ENCODE measurements around the gene LDLRAD4.
A peak's percentile ranks its signal among the peaks of the same experiment; 100 is the strongest.

Gene LDLRAD4

DNA sequence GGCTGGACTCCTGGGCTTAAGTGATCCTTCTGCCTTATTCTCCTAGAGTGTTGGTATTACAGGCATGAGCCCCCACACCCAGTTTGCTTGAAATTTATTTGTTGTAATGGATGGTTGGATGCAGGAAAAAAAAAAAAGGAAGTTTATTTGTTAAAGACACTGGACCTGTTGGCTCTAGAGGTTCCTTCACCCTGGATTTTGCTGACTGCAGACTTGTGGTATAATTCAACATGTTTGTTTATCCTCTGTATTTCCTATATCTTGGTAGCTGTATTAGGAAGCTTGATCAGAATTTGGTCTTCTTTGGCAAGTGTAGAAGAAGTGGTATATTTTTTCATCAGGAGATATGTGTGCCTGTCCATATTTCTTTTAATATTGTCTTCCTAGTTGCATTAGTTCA is 138.7 kb downstream of the LDLRAD4 start:
- DNase-seq: no peak

DNA sequence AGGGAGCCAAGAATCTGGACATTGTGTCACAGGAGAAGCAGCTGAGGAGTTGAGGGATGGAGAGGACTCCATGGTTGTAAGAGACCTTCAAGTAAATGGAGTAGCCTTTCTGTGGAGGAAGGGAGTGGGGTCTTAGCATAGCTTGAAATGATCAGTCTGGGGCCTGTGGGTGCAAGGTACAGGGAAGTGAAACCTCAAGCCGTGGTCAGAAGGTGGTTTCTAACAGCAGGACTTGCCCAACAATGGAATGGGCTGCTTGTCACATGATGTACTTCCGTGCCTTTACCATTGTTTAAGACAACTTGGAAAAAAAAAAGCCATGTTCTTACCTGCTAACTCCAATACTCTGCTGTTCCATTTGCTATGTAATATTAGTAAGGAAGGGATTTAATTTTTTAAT is 140.7 kb downstream of the LDLRAD4 start:
- peak; percentile 32 for DNase-seq

GRCh38 chr18:13361431-13361830 is 142.9 kb downstream of the LDLRAD4 start:
- DNase-seq: no peak

DNA sequence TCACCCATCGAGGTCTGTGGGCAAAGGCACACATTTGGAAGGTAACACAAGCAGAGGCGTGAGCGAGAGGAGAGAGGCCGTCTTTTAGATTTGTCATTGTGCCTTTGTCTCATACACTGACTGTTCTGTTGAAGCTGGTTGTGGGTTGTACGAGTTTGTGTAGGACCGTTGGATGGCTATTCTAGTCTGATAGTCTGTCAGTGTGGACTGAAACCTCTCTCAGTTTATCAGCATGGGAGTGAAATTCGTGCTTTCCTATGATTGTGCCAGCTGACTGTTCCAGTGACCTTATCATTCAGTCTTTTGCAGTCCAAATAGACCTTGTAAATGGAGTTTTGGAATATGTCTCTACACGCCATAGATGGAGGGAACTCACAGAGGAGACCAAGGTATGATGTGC is 143.5 kb downstream of the LDLRAD4 start:
- DNase-seq: no peak

GRCh38 chr18:13362607-13363006 is 144.0 kb downstream of the LDLRAD4 start:
- DNase-seq: peak; percentile 72

GRCh38 chr18:13363359-13363758 is 144.8 kb downstream of the LDLRAD4 start:
- DNase-seq: no peak

GRCh38 chr18:13364721-13365205 is 146.2 kb downstream of the LDLRAD4 start:
- DNase-seq: no peak

DNA sequence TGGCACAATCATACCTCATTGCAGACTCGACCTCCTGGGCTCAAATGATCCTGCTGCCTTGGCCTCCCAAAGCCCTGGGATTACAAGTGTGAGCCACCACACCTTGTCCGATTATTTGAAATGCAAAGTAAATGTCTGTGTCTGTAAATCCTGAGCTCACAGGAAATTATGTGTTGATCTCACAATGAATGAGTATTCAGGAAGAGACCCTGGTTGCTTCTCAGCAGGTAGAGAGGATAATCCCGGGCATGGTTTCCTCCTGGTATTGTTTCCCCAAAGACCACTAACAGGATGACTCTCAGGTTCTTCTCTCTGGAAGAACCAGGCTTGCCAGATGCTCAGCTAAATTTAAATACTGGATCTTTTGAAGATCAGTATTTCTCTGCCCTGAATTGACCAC is 147.6 kb downstream of the LDLRAD4 start:
- no peak for DNase-seq

- DNase-seq: no peak
Observed at GRCh38 chr18:13366541-13366940, 148.0 kb downstream of the LDLRAD4 start.

GRCh38 chr18:13366962-13367892 is 148.7 kb downstream of the LDLRAD4 start:
- peak; percentile 38 for DNase-seq

- DNase-seq: no peak
Observed at GRCh38 chr18:13368080-13368813, 149.7 kb downstream of the LDLRAD4 start.

GRCh38 chr18:13369353-13369752 is 150.8 kb downstream of the LDLRAD4 start:
- DNase-seq: no peak

- DNase-seq: no peak
Observed at GRCh38 chr18:13369756-13370510, 151.4 kb downstream of the LDLRAD4 start.

DNA sequence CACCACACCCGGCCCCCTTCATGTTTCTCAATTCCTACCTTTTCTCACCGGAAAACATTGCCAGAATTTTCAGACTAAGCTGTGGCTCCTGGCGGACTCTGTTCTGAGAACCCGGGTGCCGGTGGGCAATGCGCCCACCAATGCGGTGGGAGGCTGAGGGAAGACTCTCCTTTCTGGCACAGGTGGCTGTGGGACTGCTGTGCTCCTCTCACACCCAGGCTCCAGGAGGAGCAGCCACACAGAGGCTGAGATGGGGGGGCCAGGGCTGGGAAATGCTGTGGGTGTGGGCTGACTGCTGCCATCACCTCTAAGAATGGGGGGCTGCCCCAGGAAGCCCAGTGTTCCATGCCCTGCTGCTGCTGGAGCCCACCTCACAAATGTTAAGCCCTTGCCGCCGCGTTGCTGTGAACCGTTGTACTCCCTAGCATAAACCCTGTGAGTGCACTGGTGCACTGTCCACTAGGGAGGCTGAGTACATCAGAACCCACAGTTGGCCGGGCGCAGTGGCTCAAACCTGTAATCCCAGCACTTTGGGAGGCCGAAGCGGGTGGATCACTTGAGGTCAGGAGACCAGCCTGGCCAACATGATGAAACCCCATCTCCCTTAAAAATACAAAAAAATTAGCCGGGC is 152.6 kb downstream of the LDLRAD4 start:
- DNase-seq: no peak

DNA sequence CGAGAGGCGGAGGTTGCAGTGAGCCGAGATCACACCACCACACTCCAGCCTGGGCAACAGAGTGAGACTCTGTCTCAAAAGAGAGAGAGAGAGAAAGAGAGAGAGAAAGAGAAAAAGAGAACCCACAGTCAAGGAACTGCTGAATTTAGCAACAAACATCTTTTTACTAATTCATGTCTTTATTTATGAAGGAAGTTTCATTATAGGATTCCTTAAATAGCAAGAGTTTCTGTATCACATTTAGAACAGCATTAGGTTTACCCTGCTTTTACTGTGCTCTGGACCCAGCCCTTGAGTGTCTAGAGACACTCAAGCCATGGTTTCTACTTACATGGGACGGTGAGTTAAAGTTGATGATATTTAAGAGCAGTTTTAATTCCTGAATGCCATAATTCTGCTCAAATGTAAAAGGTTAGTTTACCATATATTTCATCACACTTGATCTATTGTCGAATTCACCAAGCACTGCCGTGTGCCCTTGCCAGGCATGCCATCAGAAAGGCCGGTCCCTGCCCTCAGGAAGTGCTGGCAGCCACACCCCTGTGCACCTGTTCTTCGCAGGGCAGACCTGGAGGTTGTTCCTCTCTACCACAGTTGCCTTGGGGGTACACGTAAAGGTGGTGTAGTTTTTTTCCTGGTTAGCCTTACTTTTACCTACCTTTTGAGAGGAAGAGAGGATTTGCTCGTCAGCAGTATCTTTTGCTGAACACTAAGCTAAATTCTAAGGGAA is 153.3 kb downstream of the LDLRAD4 start:
- DNase-seq: no peak

DNA sequence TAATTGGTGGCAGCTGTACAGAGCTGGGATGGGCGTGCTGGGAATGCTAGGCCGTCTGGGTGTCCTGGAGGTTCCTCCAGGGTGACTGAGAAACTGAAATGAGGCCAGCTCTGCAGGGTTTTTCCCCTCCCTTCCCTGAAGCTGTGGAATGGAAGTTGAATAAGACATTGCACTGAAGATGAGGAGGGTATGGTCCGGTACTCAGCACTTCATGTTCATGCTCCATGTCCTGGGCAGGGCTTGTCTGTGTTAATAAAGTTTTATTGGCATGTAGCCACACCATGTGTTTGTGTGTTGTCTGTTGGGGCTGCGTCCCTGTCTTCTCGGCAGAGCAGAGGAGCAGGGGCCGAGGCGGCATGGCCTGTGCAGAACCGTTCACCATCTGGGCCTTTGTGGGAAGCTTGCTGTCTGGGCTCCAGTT is 154.0 kb downstream of the LDLRAD4 start:
- DNase-seq: no peak

DNA sequence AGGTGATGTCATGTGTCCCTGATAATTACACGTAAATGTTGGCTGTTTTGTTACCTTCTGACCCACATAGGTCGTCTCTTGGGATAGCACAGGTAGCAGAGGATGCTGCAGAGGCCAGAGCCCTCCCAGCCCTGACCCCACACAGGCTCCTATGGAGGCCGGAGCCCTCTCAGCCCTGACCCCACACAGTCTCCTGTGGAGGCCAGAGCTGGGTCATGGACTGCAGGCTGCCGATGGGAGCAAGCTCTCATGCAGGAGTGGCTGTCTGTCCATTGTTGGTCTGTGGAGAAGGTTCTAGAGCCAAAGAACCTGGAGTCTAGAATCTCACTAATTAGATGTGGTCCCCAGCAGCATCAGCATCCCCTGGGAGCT is 155.5 kb downstream of the LDLRAD4 start:
- no peak for DNase-seq

- no peak for DNase-seq
Observed at GRCh38 chr18:13374468-13375301, 156.1 kb downstream of the LDLRAD4 start.

DNA sequence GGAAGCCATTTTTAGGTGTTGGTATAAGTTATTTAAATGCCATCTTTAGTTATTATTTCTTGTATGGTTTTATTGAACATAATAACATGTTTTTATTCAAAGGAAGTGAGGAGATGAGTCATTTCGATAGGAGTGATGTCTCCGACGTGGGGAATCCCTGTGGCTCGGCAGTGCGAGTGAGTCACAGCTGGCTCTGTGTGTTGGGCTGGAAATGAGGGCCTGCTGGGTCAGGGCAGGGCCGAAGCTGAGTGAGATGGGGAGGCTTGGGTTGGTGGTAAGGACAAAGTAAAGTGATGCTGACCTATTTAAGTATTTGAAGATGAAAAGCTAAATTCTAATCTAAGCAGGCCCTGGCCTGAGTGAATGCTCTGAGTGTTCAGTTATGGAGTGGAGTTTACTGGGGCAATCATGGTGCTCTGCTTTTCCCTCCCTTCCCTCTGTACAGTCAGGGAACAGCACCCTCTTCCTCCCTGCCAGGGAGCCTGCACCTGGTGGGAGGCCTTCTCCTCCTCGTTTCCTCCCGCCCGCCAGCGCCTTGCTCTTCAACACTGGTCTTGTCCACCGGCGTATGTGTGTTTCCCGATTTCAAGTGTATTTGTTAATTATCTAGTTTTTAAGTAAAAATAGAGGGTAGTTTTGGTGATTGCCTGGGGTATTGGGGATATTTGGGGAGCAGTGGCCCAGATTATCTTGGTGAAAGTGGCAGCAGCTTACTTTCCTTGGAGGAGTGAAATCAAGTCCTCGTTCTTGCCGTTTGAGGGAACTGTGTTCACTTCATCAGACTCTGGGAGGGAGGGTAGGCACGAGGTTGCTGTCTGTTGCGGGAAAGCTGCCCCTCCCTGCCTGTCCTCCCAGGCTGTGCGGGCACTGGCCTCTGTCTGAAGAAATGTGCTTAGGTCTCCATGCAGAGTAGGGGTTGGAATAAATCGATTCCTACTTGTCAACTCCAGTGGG is 157.0 kb downstream of the LDLRAD4 start:
- peak; percentile 93 for DNase-seq
